ENCODE measurements around the gene DERA. TPM values are rescaled to one million over a fixed set of nuclear protein-coding genes. Genes with fewer than 3 reads are reported as not detected.
"Not testable (repeated sequence)": the region's sequence is repeated elsewhere in the genome, so short reads cannot be mapped to it uniquely, and the experiment has no call there.

The DERA gene
- total RNA-seq, 2 experiments from 2014 or later: 24.5 to 28.3 TPM

- no peak for TF ChIP-seq CTCF (IDR thresholded peaks at IDR 0.05)
- POLR2A ChIA-PET: no interaction called here
- DNase-seq (no peak), ATAC-seq (no peak)
- CTCF ChIA-PET: interaction anchor here (1.2 kb wide), 1 partner anchor 41 kb away, joined by 3 read pairs; no protein-coding TSS in a partner anchor
- Mint-ChIP-seq H3K9me3 (peaks cover 14% of the 10 kb centered on the region), H3K27me3 (no peaks in the 10 kb centered on the region), H3K27ac (no peak overlapping the region), H3K4me1 (ENCODE audit: low read depth) (no peaks in the 10 kb centered on the region), H3K4me3 (no peak overlapping the region), H3K36me3 (ENCODE audit: low read depth) (peaks cover 24% of the 10 kb centered on the region)
- intact Hi-C loops (cut with micrococcal nuclease): no loop called here
Measured at GRCh38 chr12:15937902-15938301, 26.8 kb downstream of the DERA start.

GRCh38 chr12:15939111-15939510 lies 28.0 kb downstream of the DERA start:
- H3K36me3 Mint-ChIP-seq (ENCODE audit: low read depth): peaks cover 23% of the 10 kb centered on the region
- H3K9me3 Mint-ChIP-seq: peaks cover 14% of the 10 kb centered on the region
- no peak overlapping the region for H3K27ac Mint-ChIP-seq
- H3K27me3 Mint-ChIP-seq: no peaks in the 10 kb centered on the region
- H3K4me3 Mint-ChIP-seq: no peak overlapping the region
- CTCF ChIA-PET: interaction anchor here (0.8 to 1.2 kb wide), 3 partner anchors 10 to 42 kb away, joined by 3 read pairs; no protein-coding TSS in a partner anchor
- DNase-seq (no peak), ATAC-seq (no peak)
- H3K4me1 Mint-ChIP-seq (ENCODE audit: low read depth): no peaks in the 10 kb centered on the region
- POLR2A ChIA-PET: no interaction called here
- no peak for TF ChIP-seq CTCF (IDR thresholded peaks at IDR 0.05)
- intact Hi-C loops (cut with micrococcal nuclease): no loop called here

GRCh38 chr12:15942475-15942874 lies 31.3 kb downstream of the DERA start:
- intact Hi-C loops (cut with micrococcal nuclease): no loop called here
- Mint-ChIP-seq H3K27me3 (no peaks in the 10 kb centered on the region), H3K4me1 (ENCODE audit: low read depth) (no peaks in the 10 kb centered on the region), H3K27ac (no peak overlapping the region), H3K9me3 (peaks cover 19% of the 10 kb centered on the region), H3K4me3 (no peak overlapping the region), H3K36me3 (ENCODE audit: low read depth) (peaks cover 23% of the 10 kb centered on the region)
- ChIA-PET CTCF (interaction anchor here (0.6 kb wide), 1 partner anchor 35 kb away, joined by 3 read pairs; no protein-coding TSS in a partner anchor), POLR2A (interaction anchor here (0.6 kb wide), 1 partner anchor 1600 kb away, joined by 3 read pairs; no protein-coding TSS in a partner anchor)
- ATAC-seq: no peak
- no peak for DNase-seq
- TF ChIP-seq CTCF (IDR thresholded peaks at IDR 0.05): no peak

GRCh38 chr12:15943519-15943918 lies 32.4 kb downstream of the DERA start:
- CTCF ChIA-PET; H3K4me3 Mint-ChIP-seq; H3K27me3 Mint-ChIP-seq; intact Hi-C loops (cut with micrococcal nuclease); H3K27ac Mint-ChIP-seq; H3K4me1 Mint-ChIP-seq (ENCODE audit: low read depth); ATAC-seq; POLR2A ChIA-PET; DNase-seq: not testable (repeated sequence)
- Mint-ChIP-seq H3K36me3 (ENCODE audit: low read depth) (peaks cover 24% of the 10 kb centered on the region), H3K9me3 (peaks cover 19% of the 10 kb centered on the region)

- intact Hi-C loops (cut with micrococcal nuclease); H3K4me1 Mint-ChIP-seq (ENCODE audit: low read depth); ATAC-seq; CTCF ChIA-PET; POLR2A ChIA-PET; DNase-seq; H3K27ac Mint-ChIP-seq; H3K27me3 Mint-ChIP-seq; H3K4me3 Mint-ChIP-seq: not testable (repeated sequence)
- Mint-ChIP-seq H3K36me3 (ENCODE audit: low read depth) (peaks cover 13% of the 10 kb centered on the region), H3K9me3 (peaks cover 13% of the 10 kb centered on the region)
Measured at GRCh38 chr12:15948461-15948860, 37.3 kb downstream of the DERA start.

- CTCF ChIA-PET: no interaction called here
- H3K4me1 Mint-ChIP-seq (ENCODE audit: low read depth): peaks cover 2% of the 10 kb centered on the region
- intact Hi-C loops (cut with micrococcal nuclease): no loop called here
- no peaks in the 10 kb centered on the region for H3K9me3 Mint-ChIP-seq
- H3K36me3 Mint-ChIP-seq (ENCODE audit: low read depth): peaks cover 6% of the 10 kb centered on the region
- no peak for DNase-seq
- H3K4me3 Mint-ChIP-seq: no peak overlapping the region
- no peak for TF ChIP-seq CTCF (IDR thresholded peaks at IDR 0.05)
- POLR2A ChIA-PET: no interaction called here
- ATAC-seq: no peak
- H3K27ac Mint-ChIP-seq: no peak overlapping the region
- H3K27me3 Mint-ChIP-seq: no peaks in the 10 kb centered on the region
Measured at GRCh38 chr12:15955281-15955680, 44.1 kb downstream of the DERA start.
